Peyer's patch (tissue), 4 donors: ENCODE data around the gene GIPR. TPM values are rescaled to one million over a fixed set of nuclear protein-coding genes. Genes with fewer than 3 reads are reported as not detected.
"Not testable (repeated sequence)": the region's sequence is repeated elsewhere in the genome, so short reads cannot be mapped to it uniquely, and the experiment has no call there.

ENCODE experiments used
- DNase-seq, 3 donors: peaks; one replicate each; pipeline ENCODE4 v3.0.0-alpha.2; 2017 to 2019
- H3K27ac ChIP-seq, 4 donors: fragments of 200-600 bp; sonication (generic); one replicate each; pipeline ENCODE4 v1.5.1; 2016 to 2019
- H3K27me3 ChIP-seq, 2 donors: fragments of 200-600 bp; sonication (generic); one replicate each; pipeline ENCODE4 v1.5.1; 2019
- H3K36me3 ChIP-seq, 3 donors: fragments of 200-600 bp; sonication (generic); one replicate each; pipeline ENCODE4 v1.5.1; 2016 to 2019
- H3K4me1 ChIP-seq, 4 donors: fragments of 200-600 bp; sonication (generic); one replicate each; pipeline ENCODE4 v1.5.1; 2016 to 2019
- H3K4me3 ChIP-seq, 4 donors: fragments of 200-600 bp; sonication (generic); 1 replicate in 3 of 4; 2 replicates in 1 of 4; pipeline ENCODE4 v1.5.1; 2016 to 2019; ENCODE audit warnings: mild to moderate bottlenecking in 1 of 4
- H3K9me3 ChIP-seq, 4 donors: fragments of 200-600 bp; sonication (generic); one replicate each; pipeline ENCODE4 v1.5.1; 2016 to 2019; ENCODE audit warnings: mild to moderate bottlenecking in 1 of 4
- POLR2A ChIP-seq, 2 donors: fragments of 450-650 bp; IDR thresholded peaks; one replicate each; pipeline ENCODE4 v1.5.1; 2017; ENCODE audit warnings: antibody characterized with exemption in 2 of 2, mild to moderate bottlenecking in 2 of 2, moderate library complexity in 2 of 2
- total RNA-seq, 4 donors: library from RNA; depleted of rRNA; stranded (reverse); fragments of >200 nt; gene quantifications; one replicate each; pipeline ENCODE4 v1.1.0, GENCODE V29; 2016
- TF ChIP-seq, protein P1 (sequence below), 6 experiments: fragments of 450-650 bp in 4 of 6; fragments of 200-600 bp in 2 of 6; sonication (generic) in 1 of 6; IDR thresholded peaks; one replicate each; pipeline ENCODE4 v1.5.1; 2017 to 2019; ENCODE audit warnings: antibody characterized with exemption in 6 of 6, mild to moderate bottlenecking in 3 of 6, moderate library complexity in 1 of 6

The GIPR gene, protein sequence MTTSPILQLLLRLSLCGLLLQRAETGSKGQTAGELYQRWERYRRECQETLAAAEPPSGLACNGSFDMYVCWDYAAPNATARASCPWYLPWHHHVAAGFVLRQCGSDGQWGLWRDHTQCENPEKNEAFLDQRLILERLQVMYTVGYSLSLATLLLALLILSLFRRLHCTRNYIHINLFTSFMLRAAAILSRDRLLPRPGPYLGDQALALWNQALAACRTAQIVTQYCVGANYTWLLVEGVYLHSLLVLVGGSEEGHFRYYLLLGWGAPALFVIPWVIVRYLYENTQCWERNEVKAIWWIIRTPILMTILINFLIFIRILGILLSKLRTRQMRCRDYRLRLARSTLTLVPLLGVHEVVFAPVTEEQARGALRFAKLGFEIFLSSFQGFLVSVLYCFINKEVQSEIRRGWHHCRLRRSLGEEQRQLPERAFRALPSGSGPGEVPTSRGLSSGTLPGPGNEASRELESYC
- 1 to 10 TPM in 3 of 4 donors, not detected in 1; 4.6 to 6.0 (median 5.6) TPM for total RNA-seq

DNA sequence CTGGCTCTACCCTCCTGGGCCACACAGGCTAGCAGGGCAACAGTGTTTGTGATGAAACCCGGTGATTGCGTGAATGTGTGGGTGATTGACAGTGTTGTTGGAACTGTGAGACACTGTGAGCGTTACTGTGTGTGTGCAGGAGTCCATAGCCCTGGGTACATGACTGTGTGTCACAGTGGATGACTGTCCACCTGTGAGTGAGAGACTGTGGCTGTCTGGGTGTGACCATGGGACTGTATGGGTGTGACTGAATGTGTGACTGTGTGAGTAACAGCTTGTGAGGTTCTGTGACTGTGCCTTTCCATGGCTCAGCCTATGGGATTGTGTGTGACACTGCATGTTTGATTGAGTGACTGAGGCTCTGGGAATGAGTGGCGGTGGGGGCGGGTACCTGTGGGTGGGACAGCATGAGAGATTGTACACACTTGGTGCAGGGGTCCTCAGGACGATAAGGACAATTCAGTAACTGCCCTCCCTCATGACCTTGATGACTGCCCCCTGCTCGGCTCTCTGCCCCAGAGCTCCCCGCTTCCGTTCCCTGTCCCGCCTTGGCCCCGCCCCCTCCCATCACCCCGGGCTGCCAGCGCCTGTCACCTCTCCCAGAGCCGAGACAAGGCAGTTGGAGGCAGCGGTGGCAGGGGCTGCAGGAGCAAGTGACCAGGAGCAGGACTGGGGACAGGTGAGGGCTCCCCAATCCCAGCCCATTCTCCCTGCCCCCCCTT, at the start of gene GIPR:
Gene GIPR (plus strand): TSS at position 602 of the 722 bp plus-strand sequence. CDS start 1,300 bp downstream, outside the sequence.
- Histone ChIP-seq H3K4me3 (peak within 1 kb of the TSS; percentile 30 to 45 (median 35)), H3K27me3 (peaks cover 0 to 21% of the 10 kb centered on the region in 2 donors), H3K27ac (peak within 1 kb of the TSS in 3 of 4 donors; percentile 7 to 33 (median 12)), H3K4me1 (peaks cover 0 to 34% (median 15%) of the 10 kb centered on the region in 4 donors), H3K36me3 (no peaks in the 10 kb centered on the region), H3K9me3 (no peaks in the 10 kb centered on the region)
- TF ChIP-seq, protein P1, sequence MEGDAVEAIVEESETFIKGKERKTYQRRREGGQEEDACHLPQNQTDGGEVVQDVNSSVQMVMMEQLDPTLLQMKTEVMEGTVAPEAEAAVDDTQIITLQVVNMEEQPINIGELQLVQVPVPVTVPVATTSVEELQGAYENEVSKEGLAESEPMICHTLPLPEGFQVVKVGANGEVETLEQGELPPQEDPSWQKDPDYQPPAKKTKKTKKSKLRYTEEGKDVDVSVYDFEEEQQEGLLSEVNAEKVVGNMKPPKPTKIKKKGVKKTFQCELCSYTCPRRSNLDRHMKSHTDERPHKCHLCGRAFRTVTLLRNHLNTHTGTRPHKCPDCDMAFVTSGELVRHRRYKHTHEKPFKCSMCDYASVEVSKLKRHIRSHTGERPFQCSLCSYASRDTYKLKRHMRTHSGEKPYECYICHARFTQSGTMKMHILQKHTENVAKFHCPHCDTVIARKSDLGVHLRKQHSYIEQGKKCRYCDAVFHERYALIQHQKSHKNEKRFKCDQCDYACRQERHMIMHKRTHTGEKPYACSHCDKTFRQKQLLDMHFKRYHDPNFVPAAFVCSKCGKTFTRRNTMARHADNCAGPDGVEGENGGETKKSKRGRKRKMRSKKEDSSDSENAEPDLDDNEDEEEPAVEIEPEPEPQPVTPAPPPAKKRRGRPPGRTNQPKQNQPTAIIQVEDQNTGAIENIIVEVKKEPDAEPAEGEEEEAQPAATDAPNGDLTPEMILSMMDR (IDR thresholded peaks at IDR 0.05) = no peak
- TF ChIP-seq POLR2A (IDR thresholded peaks at IDR 0.05) = no peak
- peak; percentile 74 to 86 (median 80) for DNase-seq

DNA sequence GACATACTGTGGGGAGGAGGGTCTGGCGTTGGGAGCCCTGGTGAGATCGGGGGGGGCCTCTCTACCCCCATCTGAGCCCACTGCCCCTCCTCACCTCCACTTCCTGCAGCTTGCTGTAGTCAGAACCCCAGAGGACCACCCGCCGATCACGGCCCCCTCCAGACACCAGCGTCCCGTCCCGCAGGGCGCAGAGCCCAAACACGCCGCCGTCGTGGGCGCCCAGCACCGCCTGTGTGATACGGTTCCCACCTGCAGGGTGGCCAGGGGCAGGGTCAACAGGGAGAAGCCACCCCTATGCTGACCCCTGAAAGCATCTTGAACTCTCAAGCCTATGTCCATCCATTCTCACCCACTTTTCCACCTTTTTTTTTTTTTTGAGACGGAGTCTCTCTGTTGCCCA, 46.6 kb upstream of the GIPR start:
- no peaks in the 10 kb centered on the region for H3K27me3 ChIP-seq
- H3K4me3 ChIP-seq = no peak overlapping the region
- TF ChIP-seq, protein P1 (IDR thresholded peaks at IDR 0.05) = no peak
- no peak for TF ChIP-seq POLR2A (IDR thresholded peaks at IDR 0.05)
- H3K36me3 ChIP-seq = peaks cover 0 to 57% (median 0%) of the 10 kb centered on the region in 3 donors
- no peak for DNase-seq
- H3K9me3 ChIP-seq = no peaks in the 10 kb centered on the region
- no peaks in the 10 kb centered on the region for H3K4me1 ChIP-seq
- no peak overlapping the region for H3K27ac ChIP-seq

DNA sequence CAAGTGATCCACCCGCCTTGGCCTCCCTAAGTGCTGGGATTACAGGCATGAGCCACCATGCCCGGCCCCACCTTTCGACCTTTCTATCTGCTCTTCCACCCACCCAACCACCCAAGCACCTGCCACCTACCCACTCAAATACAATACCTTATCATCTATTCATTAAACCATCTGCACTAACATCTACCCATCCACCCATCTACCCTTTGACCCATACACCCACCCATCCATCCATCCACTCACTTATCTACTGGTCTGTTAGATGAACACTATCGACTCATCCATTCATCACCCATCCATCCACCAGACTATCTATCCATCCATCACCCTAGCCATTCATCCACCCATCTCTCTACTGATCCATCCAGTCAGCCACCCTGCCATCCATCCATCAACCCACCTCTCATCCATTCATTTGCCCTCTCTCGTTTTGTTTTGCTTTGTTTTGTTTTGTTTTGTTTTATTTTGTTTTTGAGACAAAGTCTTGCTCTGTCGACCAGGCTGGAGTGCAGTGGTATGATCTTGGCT, 46.0 kb upstream of the GIPR start:
- Histone ChIP-seq H3K4me3 (no peak overlapping the region), H3K27me3 (no peaks in the 10 kb centered on the region), H3K36me3 (peaks cover 0 to 54% (median 0%) of the 10 kb centered on the region in 3 donors), H3K9me3 (no peaks in the 10 kb centered on the region), H3K4me1 (no peaks in the 10 kb centered on the region), H3K27ac (no peak overlapping the region)
- DNase-seq = no peak
- TF ChIP-seq, protein P1 (IDR thresholded peaks at IDR 0.05) = no peak
- no peak for TF ChIP-seq POLR2A (IDR thresholded peaks at IDR 0.05)

DNA sequence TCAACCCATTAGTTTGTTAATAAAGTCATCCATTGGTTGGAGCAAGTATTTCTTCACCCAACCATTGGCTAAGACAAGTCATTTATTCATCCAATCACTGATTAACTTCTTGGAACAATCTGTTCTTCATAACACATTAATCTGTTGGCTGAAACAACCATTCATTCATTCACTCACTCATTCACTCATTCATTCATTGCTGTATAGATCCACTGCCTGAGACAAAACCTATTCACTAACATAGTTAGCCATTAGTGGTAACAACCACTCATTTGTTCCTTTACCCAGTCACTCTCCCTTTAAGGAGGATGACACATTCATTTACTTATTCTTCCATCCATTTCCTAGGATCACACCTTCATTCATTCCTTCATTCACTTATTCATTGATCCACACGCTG, 44.0 kb upstream of the GIPR start:
- H3K9me3 ChIP-seq = no peaks in the 10 kb centered on the region
- H3K27ac ChIP-seq = no peak overlapping the region
- no peak for DNase-seq
- peaks cover 0 to 63% (median 0%) of the 10 kb centered on the region in 3 donors for H3K36me3 ChIP-seq
- H3K4me1 ChIP-seq = no peaks in the 10 kb centered on the region
- no peak for TF ChIP-seq POLR2A (IDR thresholded peaks at IDR 0.05)
- TF ChIP-seq, protein P1 (IDR thresholded peaks at IDR 0.05) = no peak
- H3K27me3 ChIP-seq = no peaks in the 10 kb centered on the region
- H3K4me3 ChIP-seq = no peak overlapping the region

DNA sequence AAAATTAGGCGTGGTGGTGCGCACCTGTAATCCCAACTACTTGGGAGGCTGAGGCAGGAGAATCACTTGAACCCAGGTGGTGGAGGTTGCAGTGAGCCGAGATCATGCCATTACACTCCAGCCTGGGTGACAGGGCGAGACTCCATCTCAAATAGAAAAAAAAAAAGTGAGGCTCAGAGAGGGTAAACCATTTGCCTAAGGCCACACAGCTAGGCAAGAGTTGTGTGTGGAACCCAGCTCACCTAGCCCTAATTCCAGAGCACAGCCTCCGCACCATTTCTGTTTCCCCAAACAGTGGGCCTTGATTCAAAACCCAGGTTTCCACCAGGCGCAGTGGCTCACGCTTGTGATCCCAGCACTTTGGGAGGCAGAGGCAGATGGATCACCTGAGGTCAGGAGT, 39.8 kb upstream of the GIPR start:
- DNase-seq, H3K27ac ChIP-seq, H3K4me1 ChIP-seq, H3K27me3 ChIP-seq, H3K4me3 ChIP-seq, H3K9me3 ChIP-seq: not testable (repeated sequence)
- H3K36me3 ChIP-seq = peaks cover 0 to 42% (median 0%) of the 10 kb centered on the region in 3 donors
